Fibroblast of mammary gland (primary cell): ENCODE measurements around the gene F10.

Experiments
- DNase-seq: peaks from one replicate; pipeline ENCODE4 v3.0.0-alpha.2; 2010; ENCODE audit warnings: low read depth
- H3K4me3 ChIP-seq: 2 replicates; pipeline ENCODE4 v1.5.1; 2011; ENCODE audit warnings: low read depth, mild to moderate bottlenecking, low read length, moderate library complexity; ENCODE audit not compliant: control insufficient read depth
- TF ChIP-seq, protein P1 (sequence below): conservative IDR thresholded peaks from 2 replicates; pipeline ENCODE4 v1.5.1; 2011; ENCODE audit warnings: low read depth, low read length, inconsistent platforms; ENCODE audit not compliant: control insufficient read depth, insufficient read depth

The F10 gene

DNA sequence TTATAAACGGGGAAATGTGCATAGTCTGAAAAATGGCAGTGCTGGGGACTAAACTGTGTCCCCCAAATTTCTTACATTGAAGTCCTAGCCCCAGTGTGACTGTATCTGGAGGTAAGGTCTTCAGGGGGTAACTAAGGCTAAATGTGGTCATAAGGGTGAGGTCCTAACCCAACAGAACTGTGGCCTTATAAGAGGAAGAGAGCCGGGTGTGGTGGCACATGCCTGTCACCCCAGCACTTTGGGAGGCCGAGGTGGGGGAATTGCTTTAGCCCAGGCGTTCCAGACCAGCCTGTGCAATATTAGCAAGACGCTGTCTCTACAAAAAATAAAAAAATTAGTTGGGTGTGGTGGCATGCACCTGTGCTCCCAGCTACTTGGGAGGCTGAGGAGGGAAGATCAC is 53.7 kb downstream of the F10 start:
- TF ChIP-seq, protein P1, sequence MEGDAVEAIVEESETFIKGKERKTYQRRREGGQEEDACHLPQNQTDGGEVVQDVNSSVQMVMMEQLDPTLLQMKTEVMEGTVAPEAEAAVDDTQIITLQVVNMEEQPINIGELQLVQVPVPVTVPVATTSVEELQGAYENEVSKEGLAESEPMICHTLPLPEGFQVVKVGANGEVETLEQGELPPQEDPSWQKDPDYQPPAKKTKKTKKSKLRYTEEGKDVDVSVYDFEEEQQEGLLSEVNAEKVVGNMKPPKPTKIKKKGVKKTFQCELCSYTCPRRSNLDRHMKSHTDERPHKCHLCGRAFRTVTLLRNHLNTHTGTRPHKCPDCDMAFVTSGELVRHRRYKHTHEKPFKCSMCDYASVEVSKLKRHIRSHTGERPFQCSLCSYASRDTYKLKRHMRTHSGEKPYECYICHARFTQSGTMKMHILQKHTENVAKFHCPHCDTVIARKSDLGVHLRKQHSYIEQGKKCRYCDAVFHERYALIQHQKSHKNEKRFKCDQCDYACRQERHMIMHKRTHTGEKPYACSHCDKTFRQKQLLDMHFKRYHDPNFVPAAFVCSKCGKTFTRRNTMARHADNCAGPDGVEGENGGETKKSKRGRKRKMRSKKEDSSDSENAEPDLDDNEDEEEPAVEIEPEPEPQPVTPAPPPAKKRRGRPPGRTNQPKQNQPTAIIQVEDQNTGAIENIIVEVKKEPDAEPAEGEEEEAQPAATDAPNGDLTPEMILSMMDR: no peak
- no peak overlapping the region for H3K4me3 ChIP-seq
- DNase-seq: no peak

DNA sequence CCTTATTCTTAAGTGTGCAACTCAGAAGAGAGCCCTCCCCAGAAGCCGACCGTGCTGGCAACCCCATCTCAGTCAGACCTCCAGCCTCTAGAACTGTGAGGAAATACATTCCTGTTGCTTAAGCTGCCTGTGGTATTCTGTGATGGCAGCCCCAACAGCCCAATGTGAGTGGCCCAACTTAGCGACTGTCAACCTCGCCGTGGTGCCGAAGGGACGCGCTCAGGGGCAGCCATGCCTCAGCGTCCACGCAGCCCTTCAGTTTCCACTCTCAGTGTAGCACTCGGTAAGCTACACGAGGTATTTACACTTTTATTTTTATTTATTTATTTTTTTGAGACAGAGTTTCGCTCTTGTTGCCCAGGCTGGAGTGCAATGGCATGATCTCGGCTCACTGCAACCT is 54.2 kb downstream of the F10 start:
- TF ChIP-seq, protein P1: no peak

DNA sequence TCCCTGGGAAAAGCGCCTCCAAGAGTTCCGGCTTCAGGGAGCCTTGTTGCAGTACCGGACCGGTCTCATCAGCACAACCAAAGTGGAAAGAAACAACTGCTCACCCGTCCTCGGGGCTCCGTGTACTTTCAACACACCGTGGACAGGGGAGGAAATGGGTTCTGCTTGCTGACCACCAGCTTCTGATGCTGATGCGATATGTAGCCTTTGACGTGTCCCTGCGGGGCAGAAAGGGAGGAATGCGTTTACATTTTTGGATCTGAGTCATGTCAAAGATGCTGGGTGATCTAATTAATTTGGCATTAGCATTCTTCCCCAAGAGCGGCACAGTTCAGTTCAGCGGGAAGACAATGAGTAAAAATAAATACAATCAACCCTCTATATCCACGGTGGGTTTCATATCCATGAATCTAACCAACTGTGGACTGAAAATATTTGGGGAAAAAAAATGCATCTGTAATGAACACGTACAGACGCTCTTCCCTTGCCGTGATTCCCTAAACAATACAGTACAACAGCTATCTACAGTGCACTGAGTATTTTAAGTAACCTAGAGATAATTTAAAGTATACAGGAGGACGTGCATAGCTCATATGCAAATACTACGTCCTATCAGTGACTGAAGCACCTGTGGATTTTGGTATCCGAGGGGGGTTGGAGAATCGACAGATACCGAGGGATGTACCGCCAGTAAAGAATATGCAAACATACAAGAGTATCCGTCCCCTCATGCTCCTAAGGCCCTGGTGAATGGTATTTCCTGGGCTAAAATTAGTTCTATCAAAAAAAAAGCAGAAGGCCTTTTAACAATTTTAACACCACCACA is 55.7 kb downstream of the F10 start:
- peak; percentile 90 for DNase-seq
- TF ChIP-seq, protein P1: no peak
- no peak overlapping the region for H3K4me3 ChIP-seq

More for the DNA sequence above, 54.2 kb downstream of the F10 start:
- H3K4me3 ChIP-seq: no peak overlapping the region
- DNase-seq: no peak

DNA sequence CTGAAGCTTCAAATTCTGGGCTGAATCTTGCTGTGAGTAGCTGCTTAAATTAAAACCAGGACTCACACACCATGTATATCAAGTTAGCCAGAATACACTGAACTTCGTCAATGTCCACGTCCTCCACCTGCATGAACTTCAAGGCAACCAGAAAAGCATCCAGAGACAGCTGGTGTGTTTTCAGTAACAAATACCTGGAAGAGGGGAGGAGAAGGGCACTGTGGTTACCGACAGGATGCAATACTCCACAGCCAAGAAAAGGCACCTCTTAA is 56.2 kb downstream of the F10 start:
- TF ChIP-seq, protein P1: no peak
- H3K4me3 ChIP-seq: no peak overlapping the region
- no peak for DNase-seq

DNA sequence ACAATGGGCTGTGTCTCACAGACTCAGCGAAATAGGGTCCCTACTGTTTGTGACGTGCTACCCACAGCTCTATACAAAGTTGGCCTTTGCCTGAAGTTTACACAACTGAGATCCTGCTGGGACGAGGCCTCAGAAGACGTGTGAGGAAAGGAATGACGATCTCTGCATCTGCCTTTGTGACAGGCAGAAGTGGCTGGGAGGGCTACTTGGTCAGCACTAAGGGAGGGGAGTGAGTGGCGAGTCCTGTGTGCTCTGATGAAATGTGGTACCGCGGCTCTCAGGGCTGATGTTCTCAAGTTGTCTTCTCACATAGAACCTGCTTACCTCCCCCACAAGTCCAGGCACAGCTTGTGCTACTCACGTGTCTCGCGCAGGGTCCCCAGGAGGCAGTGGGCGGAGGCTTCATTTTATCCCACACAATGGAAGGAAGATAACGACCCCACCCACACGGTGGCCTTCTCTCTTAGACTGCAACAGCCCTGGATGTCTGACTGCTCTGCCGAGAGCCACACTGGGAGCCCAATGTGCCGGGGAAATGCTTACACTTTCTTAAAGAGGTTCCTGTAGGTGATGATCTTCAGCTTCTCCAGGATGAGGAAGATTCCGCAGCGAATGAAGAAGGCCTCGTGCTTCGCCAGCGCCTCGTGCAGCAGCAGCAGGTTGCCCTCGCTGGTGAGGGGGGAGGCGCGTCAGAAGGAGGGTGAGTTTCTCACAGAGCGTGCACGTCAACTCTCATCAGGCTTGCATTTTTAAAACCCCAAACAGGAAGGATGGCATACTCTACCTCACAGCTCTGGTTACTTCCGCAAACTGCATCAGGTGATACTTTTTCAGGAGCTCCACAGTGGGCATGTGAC is 57.0 kb downstream of the F10 start:
- DNase-seq: no peak
- TF ChIP-seq, protein P1: no peak
- H3K4me3 ChIP-seq: no peak overlapping the region

DNA sequence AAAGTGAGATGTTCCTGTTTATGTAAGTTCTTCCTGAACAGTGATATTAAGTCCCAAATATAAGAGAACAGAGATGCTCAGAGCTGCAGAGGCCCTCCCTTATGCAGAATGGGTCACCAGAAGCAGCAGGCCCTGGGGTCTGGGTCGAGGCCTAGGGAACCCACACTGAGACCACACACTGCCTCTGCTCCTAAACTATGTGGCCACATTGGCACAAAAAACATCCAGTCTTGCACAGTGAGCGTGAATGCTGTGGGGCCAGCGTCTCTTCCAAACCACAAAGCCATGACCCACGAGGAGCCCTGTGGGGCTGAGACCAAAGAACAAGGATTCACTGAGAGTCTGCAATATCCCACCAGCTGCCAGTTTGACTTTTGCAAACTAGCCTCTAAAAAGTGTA is 59.4 kb downstream of the F10 start:
- no peak for DNase-seq
- no peak overlapping the region for H3K4me3 ChIP-seq
- TF ChIP-seq, protein P1: no peak
